HuH-7.5 (cell line): ENCODE measurements around the gene PSME2.

Source experiments
- DNase-seq: peaks from one replicate; pipeline ENCODE4 v3.0.0; 2011; ENCODE audit warnings: low spot score

The PSME2 gene

DNA sequence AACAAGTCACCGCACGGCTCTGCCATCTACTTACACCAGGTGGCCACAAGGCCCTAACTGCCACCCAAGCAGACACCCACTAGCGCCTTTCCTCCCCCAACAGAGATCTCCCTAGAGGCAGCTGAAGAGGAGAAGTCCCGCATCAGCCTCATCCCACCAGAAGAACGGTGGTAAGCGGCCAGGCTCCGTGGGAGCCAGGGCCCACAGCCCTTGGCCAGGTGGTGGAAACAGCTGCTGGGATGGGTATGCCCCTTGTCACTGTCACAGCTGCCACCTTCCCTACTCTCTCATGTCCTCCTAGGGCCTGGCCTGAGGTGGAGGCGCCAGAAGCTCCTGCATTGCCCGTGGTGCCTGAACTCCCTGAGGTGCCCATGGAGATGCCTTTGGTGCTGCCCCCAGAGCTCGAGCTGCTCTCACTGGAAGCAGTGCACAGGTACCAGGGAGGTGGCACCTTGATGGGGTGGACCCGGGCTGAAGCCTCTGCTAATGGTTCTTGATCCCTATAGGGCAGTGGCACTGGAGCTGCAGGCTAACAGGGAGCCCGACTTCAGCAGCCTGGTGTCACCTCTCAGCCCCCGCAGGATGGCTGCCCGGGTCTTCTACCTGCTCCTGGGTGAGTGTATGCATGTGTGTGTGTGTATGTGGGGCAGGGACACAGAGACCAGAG is 33.0 kb upstream of the PSME2 start:
- DNase-seq = no peak

GRCh38 chr14:24178399-24179178 is 32.2 kb upstream of the PSME2 start:
- no peak for DNase-seq

GRCh38 chr14:24177891-24178290 is 31.5 kb upstream of the PSME2 start:
- no peak for DNase-seq

DNA sequence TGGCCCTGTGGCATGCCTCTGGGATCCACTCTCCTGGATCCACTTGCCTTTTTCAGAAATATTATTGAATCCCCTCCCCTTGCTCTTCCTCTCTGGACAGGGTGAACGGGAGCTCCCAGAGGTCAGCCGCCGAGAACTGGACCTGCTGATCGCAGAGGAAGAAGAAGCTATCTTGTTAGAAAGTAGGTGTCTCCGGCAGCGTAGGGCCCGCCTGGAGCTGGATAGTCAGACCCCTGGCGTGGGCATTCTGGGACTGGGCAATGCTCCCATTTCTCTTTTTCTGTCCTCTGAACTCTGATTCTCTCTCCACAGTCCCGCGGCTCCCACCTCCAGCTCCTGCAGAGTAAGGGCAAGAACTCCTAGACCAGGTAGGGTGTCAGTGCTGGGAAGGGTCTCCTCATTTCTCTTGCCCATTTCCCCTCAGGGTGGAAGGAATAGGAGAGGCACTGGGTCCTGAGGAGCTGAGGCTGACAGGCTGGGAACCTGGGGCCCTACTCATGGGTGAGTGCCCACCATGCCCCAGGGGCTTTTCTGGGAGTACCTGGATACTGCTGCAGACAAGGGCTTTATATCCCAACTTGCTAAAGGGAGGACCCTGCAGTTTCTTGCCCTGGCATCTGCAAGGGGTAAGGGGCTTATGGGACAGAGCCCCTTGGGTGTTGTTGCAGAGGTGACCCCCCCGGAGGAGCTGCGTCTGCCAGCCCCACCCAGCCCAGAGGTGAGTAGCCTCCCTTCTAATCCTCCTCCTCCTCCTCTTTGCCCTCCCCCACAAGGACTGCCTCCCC is 30.8 kb upstream of the PSME2 start:
- no peak for DNase-seq

DNA sequence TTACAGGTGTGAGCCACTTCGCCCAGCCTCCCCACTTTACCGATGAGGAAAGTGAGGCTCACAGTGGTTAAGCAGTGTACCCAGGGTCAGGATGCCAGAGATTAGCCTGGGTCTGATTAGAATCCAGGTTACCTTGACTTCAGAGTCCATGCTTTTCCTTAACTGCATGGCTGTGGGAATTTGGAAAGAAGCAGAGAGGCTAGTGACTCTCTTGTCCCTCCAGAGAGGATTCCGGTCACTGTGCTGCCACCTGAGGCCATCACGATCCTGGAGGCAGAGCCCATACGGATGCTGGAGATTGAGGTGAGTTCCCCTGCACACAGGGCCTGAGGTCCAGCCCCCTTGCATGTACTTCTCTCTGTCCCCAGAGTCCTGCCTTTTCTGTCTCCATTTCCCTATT is 30.2 kb upstream of the PSME2 start:
- no peak for DNase-seq

DNA sequence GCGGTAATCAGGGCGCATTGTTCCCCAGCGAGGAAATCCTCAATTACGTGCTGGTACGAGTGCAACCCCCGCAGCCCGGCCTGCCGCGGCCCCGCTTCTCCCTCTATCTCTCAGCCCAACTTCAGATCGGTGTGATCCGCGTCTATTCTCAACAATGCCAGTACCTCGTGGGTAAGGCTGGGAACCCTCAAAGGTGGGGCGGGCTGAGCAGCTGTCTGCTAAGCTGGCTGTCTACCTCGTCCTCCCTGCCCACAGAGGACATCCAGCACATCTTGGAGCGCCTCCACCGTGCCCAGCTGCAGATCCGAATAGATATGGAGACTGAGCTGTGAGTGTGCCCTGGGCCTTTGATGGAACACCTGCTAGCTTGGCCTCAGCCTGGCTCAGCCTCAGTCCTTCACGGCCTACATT is 26.5 kb upstream of the PSME2 start:
- DNase-seq = no peak

DNA sequence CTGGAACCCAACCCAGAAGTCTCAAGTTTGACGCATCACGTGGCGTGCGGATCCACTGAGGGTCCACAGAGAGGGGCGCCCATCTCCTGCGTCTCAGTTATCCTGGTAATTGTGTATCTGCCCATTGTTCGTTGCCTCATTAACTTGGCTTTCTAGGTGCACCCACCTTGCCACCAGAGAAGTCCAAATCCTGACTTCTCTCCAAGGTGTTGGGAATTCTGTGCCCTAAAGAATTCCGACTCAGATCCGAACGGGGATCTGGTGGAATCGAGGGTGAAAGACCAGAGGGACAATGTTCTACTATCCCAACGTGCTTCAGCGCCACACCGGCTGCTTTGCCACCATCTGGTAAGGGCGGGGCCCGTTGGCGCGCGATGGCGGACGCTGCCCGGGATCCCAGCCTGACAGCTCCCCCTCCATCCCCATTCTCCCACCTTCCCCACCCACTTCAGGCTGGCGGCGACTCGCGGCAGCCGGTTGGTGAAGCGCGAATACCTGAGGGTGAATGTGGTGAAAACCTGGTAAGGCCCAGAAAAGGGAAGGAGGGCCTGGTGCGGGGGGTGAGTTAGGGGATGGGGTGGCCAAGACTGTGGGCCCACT is 26.0 kb upstream of the PSME2 start:
- no peak for DNase-seq

DNA sequence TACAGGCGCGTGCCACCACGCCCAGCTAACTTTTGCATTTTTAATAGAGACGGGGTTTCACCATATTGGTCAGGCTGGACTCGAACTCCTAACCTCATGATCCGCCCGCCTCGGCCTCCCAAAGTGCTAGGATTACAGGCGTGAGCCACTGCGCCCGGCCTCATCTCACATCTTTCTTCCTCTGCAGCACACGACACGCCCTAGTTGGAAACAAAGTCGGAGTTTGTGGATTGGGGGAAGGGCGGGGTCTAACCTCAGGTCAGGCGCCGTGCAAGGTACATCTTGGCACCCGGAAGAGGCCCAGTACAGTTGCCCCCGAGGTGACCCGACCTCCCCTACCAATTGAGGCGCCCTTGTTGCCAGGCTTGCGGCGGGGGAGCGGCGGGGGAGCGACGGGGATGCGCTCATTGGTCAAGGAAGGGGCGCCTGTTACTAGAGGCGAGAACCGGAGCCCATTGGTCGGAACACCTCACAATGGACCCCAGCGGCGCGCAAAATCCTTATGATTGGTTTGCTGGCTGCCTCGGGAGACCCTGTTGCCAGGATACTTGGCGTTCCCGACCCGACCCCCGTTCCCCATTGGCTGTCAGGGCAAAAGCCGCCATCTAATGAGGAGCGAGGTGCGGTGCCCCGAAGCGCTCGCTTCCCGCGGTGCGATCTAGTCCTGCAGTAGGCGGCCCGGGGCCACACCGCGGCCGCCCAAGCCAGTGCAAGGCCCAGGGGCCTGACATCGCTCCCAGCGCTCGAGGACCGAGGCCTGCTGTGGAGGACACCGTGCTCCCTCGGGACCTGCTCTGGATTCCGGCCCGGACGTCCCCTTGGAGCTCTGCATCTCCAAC is 25.2 kb upstream of the PSME2 start, which contains the start of gene REC8:
REC8 (plus strand) TSS at position 659 of the 839 bp plus-strand sequence. CDS start 473 bp downstream, outside the sequence.
- DNase-seq = no peak

DNA sequence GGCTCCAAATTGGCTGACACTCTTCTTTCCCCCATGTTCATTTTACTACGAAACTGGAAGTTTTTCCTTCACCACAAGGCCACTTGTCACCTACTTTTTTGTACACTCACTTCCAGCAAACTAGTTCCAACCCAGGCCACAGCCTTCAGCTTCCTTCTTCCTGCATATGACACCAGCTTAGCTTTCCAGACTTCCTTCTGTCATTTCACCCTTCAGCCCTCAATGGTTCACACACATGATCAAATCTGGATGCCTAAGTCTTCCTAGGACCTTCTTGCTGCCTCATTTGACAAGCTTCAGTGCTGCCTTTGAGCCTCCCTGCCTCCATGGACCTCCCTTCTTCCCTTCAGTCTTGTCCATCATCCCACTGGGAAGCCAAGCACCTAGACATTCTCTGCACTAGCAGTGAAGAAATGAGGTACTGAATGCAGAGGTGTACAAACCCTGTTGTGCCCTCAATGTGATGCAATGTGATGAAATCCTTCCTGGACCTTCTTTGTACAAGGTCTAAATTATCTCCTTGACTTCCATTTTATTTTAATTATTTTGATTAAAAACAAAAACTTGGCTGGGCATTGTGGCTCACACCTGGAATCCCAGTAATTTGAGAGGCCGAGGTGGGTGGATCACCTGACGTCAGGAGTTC is 21.2 kb upstream of the PSME2 start:
- no peak for DNase-seq

DNA sequence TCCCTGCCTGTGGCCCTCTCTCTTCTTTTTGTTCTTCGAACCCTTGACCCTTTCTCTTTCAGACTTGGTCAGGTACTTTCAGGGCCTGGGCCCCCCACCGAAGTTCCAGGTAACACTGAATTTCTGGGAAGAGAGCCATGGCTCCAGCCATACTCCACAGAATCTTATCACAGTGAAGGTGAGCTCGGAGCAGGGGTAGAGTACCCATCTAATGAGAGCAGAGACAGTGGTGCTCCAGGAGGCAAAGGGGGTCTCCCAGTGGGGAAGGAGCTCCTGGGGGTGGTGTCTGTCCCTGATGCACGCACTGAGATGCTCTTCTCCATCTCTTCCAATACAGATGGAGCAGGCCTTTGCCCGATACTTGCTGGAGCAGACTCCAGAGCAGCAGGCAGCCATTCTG is 19.4 kb upstream of the PSME2 start:
- DNase-seq = no peak

DNA sequence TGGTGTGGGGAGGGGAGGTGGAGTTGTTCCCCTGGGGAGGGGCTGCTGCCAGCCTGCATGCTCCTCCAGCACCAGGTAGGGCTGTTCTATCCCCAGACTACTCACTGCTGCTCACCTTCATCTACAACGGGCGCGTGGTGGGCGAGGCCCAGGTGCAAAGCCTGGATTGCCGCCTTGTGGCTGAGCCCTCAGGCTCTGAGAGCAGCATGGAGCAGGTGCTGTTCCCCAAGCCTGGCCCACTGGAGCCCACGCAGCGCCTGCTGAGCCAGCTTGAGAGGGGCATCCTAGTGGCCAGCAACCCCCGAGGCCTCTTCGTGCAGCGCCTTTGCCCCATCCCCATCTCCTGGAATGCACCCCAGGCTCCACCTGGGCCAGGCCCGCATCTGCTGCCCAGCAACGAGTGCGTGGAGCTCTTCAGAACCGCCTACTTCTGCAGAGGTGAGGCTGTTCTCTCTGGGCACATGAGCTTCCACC is 18.1 kb upstream of the PSME2 start:
- DNase-seq = no peak

- no peak for DNase-seq
Measured at GRCh38 chr14:24162093-24162492, 15.7 kb upstream of the PSME2 start.

DNA sequence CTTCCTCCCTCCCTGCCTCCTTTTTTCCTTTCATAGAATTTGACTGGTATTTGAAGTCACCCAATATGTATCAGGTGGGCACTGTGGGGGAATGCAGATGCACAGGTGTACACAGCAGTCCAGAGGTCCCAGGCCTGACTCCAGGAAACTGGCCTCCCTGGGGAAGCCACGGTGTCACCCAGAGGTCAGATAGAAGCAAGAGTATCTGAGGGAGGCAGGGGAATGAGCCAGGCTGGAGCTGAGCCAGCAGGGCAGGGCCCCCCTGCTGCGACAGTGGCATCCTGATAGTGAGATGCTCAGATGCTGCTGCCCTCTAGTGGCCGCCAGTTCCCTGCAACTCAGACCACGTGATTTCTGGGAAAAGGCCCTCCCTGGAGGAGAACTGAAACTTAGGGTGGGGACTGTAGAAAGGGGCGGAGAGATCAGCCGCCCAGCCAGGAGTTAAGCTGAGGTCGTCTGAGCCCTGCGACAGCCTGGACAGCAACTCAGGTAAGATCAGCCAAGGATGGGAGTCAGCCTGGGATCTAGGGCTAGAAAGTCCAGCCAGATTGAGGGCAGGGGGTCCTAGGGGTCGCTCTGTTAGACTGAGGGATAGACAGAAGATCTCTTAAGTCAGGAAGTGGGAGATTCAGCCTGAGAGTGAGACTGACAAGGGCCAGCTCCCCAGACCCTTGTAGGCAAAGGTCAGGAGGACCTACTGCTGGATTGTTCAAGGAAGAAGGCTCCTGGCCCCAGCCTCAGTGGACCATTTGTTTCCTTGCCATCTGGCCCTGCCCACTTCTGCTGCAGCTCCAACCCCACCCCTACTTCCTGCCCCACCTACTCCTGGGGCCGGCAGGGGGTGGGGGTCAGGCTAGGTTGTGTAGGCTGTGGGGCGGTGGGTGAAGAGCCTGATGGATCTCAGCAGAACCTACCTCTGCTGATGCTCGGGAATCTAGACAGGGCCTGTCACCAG is 14.7 kb upstream of the PSME2 start, which contains the start of gene IRF9:
IRF9 (plus strand) TSS at position 416 of the 955 bp plus-strand sequence. CDS start 880 bp downstream, outside the sequence.
- peak; percentile 97 for DNase-seq

- DNase-seq = no peak
Measured at GRCh38 chr14:24160499-24160849, 14.1 kb upstream of the PSME2 start.

DNA sequence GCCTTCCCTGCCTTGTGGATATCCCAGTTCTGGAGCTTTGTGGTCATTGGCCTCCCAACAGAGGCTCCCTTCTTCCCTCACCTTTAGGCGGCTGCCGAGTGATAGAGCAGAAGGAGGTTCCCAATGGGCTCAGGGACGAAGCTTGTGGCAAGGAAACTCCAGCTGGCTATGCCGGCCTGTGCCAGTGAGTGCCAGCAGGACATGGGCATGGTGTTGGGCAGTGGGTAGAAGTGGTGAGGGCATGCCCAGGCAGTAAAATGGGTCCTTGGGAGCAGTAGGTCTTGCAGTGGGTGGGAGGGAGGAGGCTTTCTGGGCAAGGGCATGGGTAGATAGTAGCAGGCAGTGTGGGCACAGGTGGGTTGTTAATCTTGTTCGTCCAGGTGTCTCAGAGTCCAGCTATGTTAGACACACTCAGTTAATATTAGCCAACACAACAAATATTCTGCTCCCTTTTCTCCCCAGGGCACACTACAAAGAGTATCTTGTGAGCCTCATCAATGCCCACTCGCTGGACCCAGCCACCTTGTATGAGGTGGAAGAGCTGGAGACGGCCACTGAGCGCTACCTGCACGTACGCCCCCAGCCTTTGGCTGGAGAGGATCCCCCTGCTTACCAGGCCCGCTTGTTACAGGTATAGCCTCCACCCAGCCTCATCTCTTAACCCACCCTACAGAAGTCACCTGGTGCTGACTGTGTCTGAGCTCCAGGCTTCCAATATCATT is 13.5 kb upstream of the PSME2 start:
- DNase-seq = no peak

GRCh38 chr14:24157331-24157730 is 10.9 kb upstream of the PSME2 start:
- DNase-seq = no peak

DNA sequence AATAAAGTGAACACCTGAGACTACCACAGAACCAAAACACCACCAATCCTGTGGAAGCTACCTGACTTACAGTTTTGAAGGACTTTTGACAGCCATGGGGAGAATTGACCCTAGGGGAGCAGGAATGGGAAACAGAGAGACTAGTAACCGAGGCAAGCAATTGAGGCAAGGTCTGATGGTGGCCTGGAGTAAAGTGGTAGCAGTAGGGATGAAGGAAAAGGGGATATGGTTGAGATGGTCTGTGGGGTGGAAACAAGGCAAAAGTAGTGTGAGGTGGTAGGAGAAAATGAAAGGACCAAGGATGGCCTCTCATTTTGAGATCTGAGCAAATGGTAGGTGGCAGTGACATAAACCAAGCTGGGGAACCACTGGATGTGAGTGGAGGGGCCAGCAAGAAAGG is 10.4 kb upstream of the PSME2 start:
- DNase-seq = no peak

DNA sequence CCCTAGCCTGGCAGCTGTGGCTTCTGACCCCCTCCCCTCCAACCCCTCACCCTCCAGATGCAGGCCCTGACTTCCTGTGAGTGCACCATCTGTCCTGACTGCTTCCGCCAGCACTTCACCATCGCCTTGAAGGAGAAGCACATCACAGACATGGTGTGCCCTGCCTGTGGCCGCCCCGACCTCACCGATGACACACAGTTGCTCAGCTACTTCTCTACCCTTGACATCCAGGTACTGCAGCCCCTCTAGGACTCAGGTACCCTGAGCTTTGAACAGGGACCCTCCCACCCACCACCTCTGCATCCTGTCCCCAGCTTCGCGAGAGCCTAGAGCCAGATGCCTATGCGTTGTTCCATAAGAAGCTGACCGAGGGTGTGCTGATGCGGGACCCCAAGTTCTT is 8.7 kb upstream of the PSME2 start:
- no peak for DNase-seq
